Adrenal gland (tissue), 12 donors: ENCODE results near the gene LILRB2. TPM values are rescaled to one million over a fixed set of nuclear protein-coding genes. Genes with fewer than 3 reads are reported as not detected.
"Not testable (repeated sequence)": the region's sequence is repeated elsewhere in the genome, so short reads cannot be mapped to it uniquely, and the experiment has no call there.

Experiments used
- DNase-seq, 7 donors: peaks; one replicate each; pipeline ENCODE4 v3.0.0-alpha.2; 2019 to 2020
- H3K27ac ChIP-seq, 5 donors: fragments of 200-600 bp; sonication (generic) in 4 of 5; 1 replicate in 3 of 5; 2 replicates in 2 of 5; pipeline versions ENCODE4 v1.5.1 to v1.8.0; 2016 to 2020; ENCODE audit warnings: mild to moderate bottlenecking in 1 of 5
- H3K27me3 ChIP-seq: fragments of 200-600 bp; 2 replicates; pipeline ENCODE4 v1.8.0; 2021
- H3K36me3 ChIP-seq, 2 donors: fragments of 200-600 bp; replicated peaks in 1 of 2; 1 replicate in 1 of 2; 2 replicates in 1 of 2; pipeline versions ENCODE4 v1.5.1 to v1.8.0; 2018 to 2022
- H3K4me1 ChIP-seq, 2 donors: fragments of 200-600 bp; replicated peaks in 1 of 2; 1 replicate in 1 of 2; 2 replicates in 1 of 2; pipeline versions ENCODE4 v1.5.1 to v1.8.0; 2018 to 2021
- H3K4me3 ChIP-seq, 4 donors: fragments of 200-600 bp; sonication (generic) in 3 of 4; one replicate each; pipeline ENCODE4 v1.5.1; 2016 to 2018
- H3K9me3 ChIP-seq, 3 donors: fragments of 200-600 bp; sonication (generic) in 1 of 3; replicated peaks in 1 of 3; 1 replicate in 2 of 3; 2 replicates in 1 of 3; pipeline versions ENCODE4 v1.5.1 to v1.8.0; 2016 to 2021
- CTCF ChIP-seq, 6 experiments: fragments of 450-650 bp in 4 of 6; fragments of 200-600 bp in 2 of 6; sonication (generic) in 1 of 6; IDR thresholded peaks; 1 replicate in 5 of 6; 2 replicates in 1 of 6; pipeline versions ENCODE4 v1.5.1 to v1.8.0; 2016 to 2021; ENCODE audit warnings: antibody characterized with exemption in 6 of 6, mild to moderate bottlenecking in 2 of 6, moderate library complexity in 1 of 6
- POLR2A ChIP-seq, 2 donors: fragments of 450-650 bp; IDR thresholded peaks; one replicate each; pipeline ENCODE4 v1.6.1; 2017; ENCODE audit warnings: antibody characterized with exemption in 2 of 2, mild to moderate bottlenecking in 2 of 2, moderate library complexity in 1 of 2
- WGBS, 4 donors: extraction: QIAGEN DNeasy Blood & Tissue Kit in 2 of 4; methylation state at CpG; one replicate each; pipeline versions ENCODE4 v1.1.5 to v1.1.7; 2013 to 2017; 5-methylcytosine and 5-hydroxymethylcytosine counted together
- intact Hi-C, 2 donors: fragments of 100-400 bp; cut with DNase I; formaldehyde crosslinking; loops; one replicate each; pipeline versions ENCODE4 v1.14.1 to v1.15.0; 2022 to 2023
- polyA plus RNA-seq, 3 donors: library from polyadenylated mRNA; stranded (reverse); fragments of 200-250 nt in 2 of 3; fragments of 350-450 nt in 1 of 3; fragmentation: Illumina TruSeq in 1 of 3; extraction: RNeasy Lipid Tissue Mini Kit (QIAGEN cat#74804) in 1 of 3; gene quantifications; one replicate each; pipeline ENCODE4 v1.2.3, GENCODE V29; 2013 to 2014
- total RNA-seq, 9 donors: library from RNA; depleted of rRNA in 4 of 9; stranded (reverse); fragments of >200 nt in 4 of 9; fragments of 120-200 nt in 1 of 9; fragmentation: NEBNext Ultra II Directional in 1 of 9; extraction: Animal tissue kit (Norgen Biotek cat#: 25700) in 1 of 9; gene quantifications; one replicate each; pipeline versions ENCODE4 v1.1.0 to v1.2.4, GENCODE V29; 2013 to 2023
- donor health status: healthy with polysubstance abuse.
- donor health status: Bipolar disorder and iron deficiency.
- donor health status: DM: yes; HTN: yes; CAD: no.
- donor health status: DM: no; HTN: no; CAD: no.
- donor health status: DM: no; HTN: no; CAD: no.
- donor health status: DM: yes; HTN: yes; CAD: no.

The LILRB2 gene
- total and polyA plus RNA-seq, 12 donors: 0.50 to 16.5 (median 8.2) TPM

GRCh38 chr19:54275951-54276350 is 5.0 kb downstream of the LILRB2 start:
- intact Hi-C loops: no loop called here
- Histone ChIP-seq H3K36me3 (no peaks in the 10 kb centered on the region), H3K4me1 (no peaks in the 10 kb centered on the region), H3K27ac (no peak overlapping the region), H3K4me3 (no peak overlapping the region), H3K9me3 (no peaks in the 10 kb centered on the region), H3K27me3 (peaks cover 4% of the 10 kb centered on the region)
- DNase-seq: no peak
- TF ChIP-seq CTCF (IDR thresholded peaks at IDR 0.05) (no peak), POLR2A (IDR thresholded peaks at IDR 0.05) (no peak)
- WGBS, 4 donors: 41 to 67% (median 57%) methylated on average over 3 to 9 of the region's 9 CpGs; no CpG with 5 or more reads in 1 of the 4 donors

- intact Hi-C loops, H3K27ac ChIP-seq, H3K27me3 ChIP-seq, H3K9me3 ChIP-seq, DNase-seq, H3K36me3 ChIP-seq, H3K4me1 ChIP-seq, H3K4me3 ChIP-seq: not testable (repeated sequence)
- WGBS, 4 donors: 53 to 74% (median 56%) methylated on average over 3 to 9 of the region's 9 CpGs
These were observed 6.4 kb downstream of the LILRB2 start for GRCh38 chr19:54274516-54274915.

GRCh38 chr19:54273821-54274220 is 7.1 kb downstream of the LILRB2 start:
- peaks cover 4% of the 10 kb centered on the region for H3K27me3 ChIP-seq
- WGBS, 4 donors: 59 to 69% (median 62%) methylated on average over 3 of the region's 3 CpGs

GRCh38 chr19:54272181-54272580 is 8.7 kb downstream of the LILRB2 start:
- H3K27ac ChIP-seq: peak overlapping the region in 1 of 5 donors; percentile 22
- intact Hi-C loops, H3K27me3 ChIP-seq, H3K4me3 ChIP-seq, H3K36me3 ChIP-seq, H3K9me3 ChIP-seq, H3K4me1 ChIP-seq: not testable (repeated sequence)
- 50 to 70% (median 57%) methylated on average over 4 to 5 of the region's 5 CpGs for WGBS, 4 donors
- DNase-seq: peak in 1 of 7 donors; percentile 39

More at GRCh38 chr19:54273821-54274220, 7.1 kb downstream of the LILRB2 start:
- no peaks in the 10 kb centered on the region for H3K36me3 ChIP-seq
- DNase-seq: no peak
- no peaks in the 10 kb centered on the region for H3K9me3 ChIP-seq
- no peaks in the 10 kb centered on the region for H3K4me1 ChIP-seq
- intact Hi-C loops: no loop called here
- no peak for TF ChIP-seq POLR2A (IDR thresholded peaks at IDR 0.05)
- no peak for TF ChIP-seq CTCF (IDR thresholded peaks at IDR 0.05)
- no peak overlapping the region for H3K4me3 ChIP-seq
- no peak overlapping the region for H3K27ac ChIP-seq

- H3K4me3 ChIP-seq, H3K36me3 ChIP-seq, H3K4me1 ChIP-seq, H3K9me3 ChIP-seq, intact Hi-C loops, H3K27me3 ChIP-seq: not testable (repeated sequence)
- peak in 2 of 7 donors; percentile 36 to 51 for DNase-seq
- 36 to 54% (median 48%) methylated on average over 4 of the region's 4 CpGs for WGBS, 4 donors
- H3K27ac ChIP-seq: peak overlapping the region in 1 of 5 donors; percentile 77
These were observed 9.3 kb downstream of the LILRB2 start for GRCh38 chr19:54271587-54271986.

GRCh38 chr19:54271106-54271505 is 9.8 kb downstream of the LILRB2 start:
- no peaks in the 10 kb centered on the region for H3K4me1 ChIP-seq
- peak in 4 of 7 donors; percentile 44 to 63 (median 49) for DNase-seq
- 49 to 66% (median 55%) methylated on average over 8 of the region's 8 CpGs for WGBS, 4 donors
- TF ChIP-seq POLR2A (IDR thresholded peaks at IDR 0.05): no peak
- TF ChIP-seq CTCF (IDR thresholded peaks at IDR 0.05): no peak
- no peaks in the 10 kb centered on the region for H3K27me3 ChIP-seq
- no peak overlapping the region for H3K4me3 ChIP-seq
- peak overlapping the region in 1 of 5 donors; percentile 77 for H3K27ac ChIP-seq
- intact Hi-C loops: no loop called here
- H3K36me3 ChIP-seq: no peaks in the 10 kb centered on the region
- no peaks in the 10 kb centered on the region for H3K9me3 ChIP-seq
